OCI-LY7 (cell line): Measurements from ENCODE around the gene FADS6.

Experiments used
- EZH2phosphoT487 ChIP-seq: fragments of 200-600 bp; sonication (generic); IDR thresholded peaks from 2 replicates; pipeline ENCODE4 v1.6.1; 2018; ENCODE audit warnings: low read depth, borderline replicate concordance, mild to moderate bottlenecking, mixed run types, antibody characterized with exemption, low read length, moderate library complexity, mixed read lengths
- TF ChIP-seq, protein P1 (sequence below): fragments of 200-600 bp; sonication (generic); conservative IDR thresholded peaks from 2 replicates; pipeline ENCODE4 v1.5.1; 2014; ENCODE audit warnings: mild to moderate bottlenecking, antibody characterized with exemption, low read length, moderate library complexity, mixed read lengths

DNA sequence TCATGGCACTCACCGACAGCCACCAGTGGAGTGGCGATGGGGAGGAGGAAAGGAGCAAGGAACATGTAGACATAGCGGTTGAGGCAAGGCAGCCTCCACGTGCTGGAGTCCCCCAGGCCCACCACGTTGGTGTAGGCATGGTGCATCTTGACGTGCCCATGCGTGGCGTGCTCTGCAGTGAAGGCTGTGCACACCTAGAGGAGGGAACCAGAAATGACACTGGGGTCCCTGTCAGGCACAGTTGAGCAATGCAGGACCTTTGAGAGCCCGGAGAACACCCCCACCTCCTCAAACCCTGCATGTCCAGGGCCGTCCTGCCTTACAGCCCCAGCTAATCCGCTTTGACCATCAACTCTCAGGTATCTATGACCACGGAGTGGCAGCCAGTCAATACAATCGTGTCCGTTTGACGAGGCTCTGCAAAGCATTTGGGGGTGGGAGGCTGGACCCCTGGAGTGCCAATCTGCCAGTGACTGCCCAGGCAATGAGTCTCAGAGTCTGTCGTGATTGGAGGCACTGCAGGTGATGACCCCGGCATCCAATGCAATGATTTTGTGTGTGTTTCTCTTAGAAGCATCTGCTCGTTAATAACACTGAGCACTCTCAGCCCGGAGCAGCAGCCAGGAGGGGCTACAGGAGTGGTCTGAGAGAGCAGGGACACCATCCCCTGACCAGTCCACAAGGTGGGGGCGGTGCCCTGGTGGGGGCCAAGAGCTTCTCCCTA, 10.8 kb downstream of the FADS6 start:
- TF ChIP-seq, protein P1, sequence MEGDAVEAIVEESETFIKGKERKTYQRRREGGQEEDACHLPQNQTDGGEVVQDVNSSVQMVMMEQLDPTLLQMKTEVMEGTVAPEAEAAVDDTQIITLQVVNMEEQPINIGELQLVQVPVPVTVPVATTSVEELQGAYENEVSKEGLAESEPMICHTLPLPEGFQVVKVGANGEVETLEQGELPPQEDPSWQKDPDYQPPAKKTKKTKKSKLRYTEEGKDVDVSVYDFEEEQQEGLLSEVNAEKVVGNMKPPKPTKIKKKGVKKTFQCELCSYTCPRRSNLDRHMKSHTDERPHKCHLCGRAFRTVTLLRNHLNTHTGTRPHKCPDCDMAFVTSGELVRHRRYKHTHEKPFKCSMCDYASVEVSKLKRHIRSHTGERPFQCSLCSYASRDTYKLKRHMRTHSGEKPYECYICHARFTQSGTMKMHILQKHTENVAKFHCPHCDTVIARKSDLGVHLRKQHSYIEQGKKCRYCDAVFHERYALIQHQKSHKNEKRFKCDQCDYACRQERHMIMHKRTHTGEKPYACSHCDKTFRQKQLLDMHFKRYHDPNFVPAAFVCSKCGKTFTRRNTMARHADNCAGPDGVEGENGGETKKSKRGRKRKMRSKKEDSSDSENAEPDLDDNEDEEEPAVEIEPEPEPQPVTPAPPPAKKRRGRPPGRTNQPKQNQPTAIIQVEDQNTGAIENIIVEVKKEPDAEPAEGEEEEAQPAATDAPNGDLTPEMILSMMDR = no peak
- TF ChIP-seq EZH2phosphoT487 = no peak
